ENCODE measurements around the gene NPRL2.

The NPRL2 gene

DNA sequence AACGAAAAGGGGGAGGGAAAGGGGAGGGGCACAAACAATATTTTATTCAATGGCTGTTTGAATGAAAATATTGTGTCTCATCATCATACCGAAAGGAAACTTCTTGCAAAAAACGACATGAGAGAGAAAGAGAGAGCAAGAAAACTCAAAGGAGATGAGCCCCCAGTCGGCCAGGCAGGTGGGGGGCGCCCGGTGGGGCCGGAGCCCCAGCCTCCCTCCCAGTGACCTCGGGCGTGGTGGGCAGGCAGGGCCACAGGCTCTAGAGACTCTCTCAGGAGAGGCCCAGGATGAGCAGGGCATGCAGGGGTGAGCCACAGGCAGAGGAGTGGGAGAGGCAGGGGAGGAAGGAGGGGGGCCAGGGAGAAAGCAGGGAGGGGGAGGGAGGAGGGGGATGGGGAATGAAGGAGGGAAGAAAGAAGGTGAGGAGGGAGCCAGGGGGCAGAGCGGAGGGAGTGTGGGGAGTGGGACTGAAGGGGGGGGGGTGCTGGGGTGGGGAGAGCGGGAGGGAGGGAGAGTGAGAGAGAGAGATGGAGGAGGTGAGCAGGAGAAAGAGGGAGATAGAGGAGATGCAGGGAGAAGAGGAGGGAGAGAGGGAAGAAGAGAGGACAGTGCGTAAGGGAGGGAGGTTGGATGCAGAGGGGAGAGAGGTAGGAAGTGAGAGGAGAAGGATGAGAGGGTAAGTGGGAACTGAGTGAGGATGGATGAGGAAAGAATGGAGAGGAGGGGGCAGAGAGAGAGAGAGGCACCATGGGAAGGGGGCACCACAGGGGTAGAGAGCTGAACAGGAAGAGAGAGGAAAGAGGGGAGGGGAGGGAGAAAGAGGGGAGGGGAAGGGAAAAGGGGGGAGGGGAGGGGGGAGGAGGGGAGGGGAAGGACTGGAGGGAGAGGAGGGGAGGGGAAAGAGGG, 22.8 kb upstream of the NPRL2 start:
- no peak for DNase-seq

DNA sequence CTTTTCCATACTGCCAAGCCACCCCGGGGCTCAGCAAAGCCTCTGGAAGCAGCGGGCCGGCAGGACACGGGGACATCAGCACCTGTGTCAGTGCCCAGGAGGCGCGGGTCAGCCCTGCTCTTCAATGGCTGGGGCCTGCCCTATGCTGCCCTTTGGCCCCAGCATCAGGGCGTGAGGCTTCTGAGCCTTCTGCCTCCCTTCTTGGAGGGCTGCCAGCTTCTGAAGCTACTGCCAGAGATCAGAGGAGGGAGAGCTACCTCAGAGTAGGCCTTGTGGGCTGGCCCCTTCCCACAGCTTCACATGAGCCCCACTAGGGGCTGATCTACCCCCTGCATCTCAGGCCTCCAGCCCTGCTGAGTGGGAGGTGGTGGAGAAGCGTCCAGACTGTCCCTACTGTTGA, 21.8 kb upstream of the NPRL2 start:
- DNase-seq = no peak

DNA sequence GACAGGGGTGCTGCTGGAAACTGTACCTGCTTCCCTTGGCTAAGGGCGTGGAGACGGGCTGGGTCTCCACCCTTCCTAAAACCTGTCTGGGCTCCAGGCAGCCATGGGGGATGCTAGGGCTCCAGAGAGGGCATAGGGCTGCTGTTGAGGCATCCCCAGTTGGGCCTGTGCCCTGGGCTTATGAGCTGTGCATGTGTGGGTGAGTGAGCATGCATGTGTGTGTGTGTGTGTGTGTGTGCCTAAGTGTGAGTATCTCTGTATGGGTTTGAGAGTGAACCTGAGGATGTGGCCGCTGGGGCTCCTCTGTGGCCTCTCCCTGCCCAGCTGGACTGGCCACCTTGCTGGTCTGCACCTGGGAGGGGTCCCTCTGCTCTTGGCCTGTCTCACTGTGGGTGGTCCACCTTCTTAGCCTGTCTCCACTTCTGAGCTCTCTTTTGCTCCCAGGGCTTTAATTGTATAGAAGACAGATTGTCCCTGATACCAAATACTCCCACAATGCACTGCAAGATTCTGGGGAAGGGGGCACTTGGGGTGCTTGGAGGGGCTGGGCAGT, 20.6 kb upstream of the NPRL2 start:
- no peak for DNase-seq

DNA sequence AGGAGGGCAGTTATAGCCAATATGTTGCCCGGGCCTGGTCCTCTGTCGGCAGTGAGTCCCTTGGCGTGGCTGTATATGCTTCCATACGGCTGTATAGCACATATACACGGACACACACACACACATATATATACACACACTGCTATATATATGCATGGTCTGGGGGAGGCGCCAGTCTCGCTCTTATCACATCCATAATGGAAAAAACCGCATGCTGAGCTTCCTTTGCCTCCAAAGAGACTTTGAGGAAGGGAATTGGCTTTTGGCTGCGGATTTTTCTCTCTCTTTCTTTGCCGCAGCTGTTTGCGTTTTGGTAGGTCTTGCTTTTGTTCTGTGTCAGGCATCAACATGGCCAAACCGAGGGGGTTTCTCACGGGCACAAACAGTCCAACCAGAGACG, 20.0 kb upstream of the NPRL2 start:
- peak in 1 of 2 donors; percentile 19 for DNase-seq

DNA sequence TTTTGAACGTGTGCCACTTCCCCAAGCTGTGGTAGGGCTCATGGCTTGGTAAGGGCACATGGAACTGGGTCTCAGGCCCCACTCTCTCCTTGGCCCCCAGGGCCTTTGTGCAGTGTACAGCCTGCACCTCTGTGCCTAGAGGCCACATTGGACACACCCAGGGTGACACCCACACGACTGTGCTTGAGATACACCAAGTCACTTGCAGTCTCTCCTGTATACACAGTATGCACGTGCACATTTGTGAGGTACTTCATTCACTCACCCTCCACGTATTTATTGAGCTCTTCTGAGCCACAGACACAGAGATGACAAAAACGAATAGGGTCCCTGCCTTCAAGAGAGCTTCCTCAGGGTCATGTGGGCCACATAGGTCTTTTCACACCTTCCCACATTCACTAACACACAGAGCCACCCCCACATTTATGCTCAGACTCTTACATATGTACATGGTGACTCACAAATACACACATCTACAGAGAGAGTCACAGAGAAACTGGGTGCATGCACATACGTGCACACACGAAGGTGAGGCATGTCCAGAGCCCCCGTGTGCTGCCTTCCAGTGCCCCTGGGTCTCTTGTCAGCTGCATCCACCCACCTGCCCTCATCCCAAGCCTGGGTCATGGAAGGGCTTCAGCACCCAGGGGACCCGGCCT, 18.6 kb upstream of the NPRL2 start:
- no peak for DNase-seq

DNA sequence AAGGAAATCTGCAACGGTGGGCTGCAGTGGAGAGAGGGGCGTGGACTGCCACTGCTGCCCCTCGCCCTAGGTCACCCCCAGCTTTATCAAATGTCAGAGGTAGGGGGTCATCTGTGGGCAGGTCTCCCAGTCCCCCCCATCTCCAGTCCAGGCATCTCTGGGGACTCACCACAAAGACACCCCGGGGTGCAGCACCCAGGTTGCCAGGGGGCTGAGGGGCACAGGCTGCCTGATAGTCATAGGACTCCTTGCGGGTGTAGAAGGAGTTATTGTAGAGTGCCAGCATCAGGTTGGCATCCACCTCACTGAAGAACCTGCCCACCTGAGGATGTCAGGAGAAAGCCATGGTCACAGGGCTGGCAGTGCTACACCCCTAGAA, 15.3 kb upstream of the NPRL2 start:
- DNase-seq = no peak

DNA sequence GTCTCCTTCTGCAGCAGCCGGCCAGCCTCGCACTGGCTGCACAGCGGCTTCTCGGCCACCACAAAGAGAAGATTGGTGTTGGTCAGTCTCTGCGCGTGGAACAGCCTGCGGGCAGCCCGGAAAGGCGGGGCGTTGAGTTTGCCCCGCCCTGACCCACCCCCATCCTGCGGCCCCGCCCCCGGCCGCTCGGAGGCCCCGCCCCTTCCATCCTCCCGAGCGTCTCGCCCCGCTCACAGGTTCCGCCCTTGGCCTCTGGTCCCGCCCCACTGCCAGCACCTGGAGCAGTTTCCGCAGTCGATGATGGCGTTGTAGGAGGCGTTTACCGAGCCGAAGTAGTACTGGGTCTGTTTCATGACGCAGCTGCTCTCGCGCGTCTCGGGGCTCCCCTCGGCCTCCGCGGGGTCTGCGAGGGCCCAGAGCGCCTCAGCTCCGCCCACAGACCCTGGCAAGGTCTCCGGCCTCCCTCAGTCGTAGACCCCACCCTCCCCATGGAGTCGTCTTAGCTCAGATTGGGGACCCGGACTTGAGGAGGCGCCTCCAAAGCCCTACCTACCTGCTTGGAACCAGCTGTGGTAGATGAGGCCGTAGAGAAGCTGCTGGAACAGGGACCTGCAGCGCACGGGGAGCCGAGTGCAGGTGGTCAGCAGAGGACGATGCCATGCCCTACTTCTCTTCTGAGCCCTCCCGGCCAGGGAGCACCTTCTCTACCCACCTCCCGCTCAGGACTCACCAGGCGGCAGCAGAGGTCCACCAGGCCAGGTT, 14.7 kb upstream of the NPRL2 start:
- peak; percentile 58 to 75 for DNase-seq

DNA sequence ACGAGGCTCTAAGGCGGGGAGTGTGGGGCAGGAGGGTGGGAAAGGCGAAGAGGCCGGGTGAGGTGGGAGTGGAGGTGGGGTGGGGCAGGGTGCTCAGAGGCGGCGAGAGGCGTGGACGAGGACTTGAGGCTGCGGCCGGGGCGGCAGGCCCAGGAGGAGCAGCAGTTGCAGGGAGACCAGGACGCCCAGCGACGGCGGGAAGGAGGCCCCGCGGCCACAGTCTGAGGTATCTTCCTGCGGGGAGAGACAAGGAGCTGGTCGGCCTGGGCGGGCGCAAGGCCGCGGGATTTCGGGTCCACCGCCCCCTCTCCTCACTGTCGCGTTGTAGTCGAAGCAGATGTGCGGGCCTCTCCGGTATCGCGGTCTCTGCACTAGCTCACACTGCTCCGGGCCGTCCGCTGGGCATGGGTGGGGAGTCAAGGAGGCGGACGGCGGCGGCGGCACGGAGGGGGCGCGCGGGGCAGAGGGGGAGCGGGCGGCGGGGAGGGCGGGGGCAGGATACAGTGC, 14.1 kb upstream of the NPRL2 start:
- DNase-seq = no peak

DNA sequence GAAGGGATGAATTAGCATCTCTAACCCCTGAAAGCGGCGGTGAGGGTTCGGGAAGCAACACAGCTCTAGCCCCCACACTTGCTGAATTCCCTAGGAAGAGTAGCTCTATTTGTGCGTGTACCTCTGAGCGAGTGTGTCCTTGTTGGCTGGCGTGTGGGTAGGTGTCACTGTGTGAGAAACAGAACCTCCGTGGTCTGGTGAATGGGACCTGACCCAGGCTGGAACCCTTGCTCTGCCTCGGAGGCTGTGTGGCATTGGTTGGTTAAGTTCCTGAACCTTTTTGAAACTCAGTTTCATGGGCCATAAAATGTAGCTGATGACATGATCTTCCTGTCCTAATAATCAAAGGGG, 9.2 kb upstream of the NPRL2 start:
- no peak for DNase-seq

DNA sequence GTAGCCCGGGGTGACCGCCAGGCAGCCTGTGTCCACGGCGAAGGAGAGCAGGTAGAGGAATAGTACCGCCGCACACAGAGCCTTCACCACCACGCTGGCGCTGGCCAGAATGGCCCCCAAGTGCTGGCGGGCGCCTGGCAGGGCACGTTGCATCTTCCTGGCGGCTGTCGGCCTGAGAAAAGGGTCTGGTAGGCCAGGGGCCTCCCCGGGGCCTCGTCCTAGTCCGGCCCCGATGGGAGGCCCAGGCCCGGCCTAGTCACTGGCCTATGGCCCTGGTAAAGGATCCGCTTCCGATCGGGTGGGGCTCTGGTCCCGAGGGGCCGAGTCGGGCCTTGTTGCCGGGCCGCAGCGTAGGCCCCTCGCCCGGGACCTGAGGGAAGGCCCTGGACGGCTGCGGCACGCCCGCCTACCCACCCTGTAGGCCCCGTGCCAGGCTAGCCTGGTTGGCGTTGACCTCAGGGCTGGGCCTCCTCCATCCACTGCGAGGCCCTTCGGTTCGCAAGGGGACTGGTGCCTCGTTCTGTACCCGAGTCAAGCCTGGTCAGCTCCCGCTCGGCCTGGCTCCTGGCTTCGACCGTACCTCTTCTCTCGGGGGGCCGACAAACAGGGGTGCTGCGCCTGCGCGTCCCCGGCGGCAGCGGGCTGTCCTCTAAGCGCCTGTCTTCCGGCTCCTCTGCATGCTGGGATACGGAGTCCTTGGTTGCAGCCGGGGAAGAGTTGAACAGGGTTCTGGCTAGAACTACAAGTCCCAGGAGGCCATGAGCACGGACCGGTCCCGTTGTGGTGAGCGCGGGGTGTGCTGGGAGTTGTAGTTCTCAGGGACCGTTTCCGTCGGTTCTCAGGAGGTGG, 8.6 kb upstream of the NPRL2 start, which contains the start of gene TMEM115:
Gene TMEM115 (minus strand): TSS at position 611 of the 849 bp plus-strand sequence. CDS start 458 bp downstream, at position 153.
- peak; percentile 98 for DNase-seq

DNA sequence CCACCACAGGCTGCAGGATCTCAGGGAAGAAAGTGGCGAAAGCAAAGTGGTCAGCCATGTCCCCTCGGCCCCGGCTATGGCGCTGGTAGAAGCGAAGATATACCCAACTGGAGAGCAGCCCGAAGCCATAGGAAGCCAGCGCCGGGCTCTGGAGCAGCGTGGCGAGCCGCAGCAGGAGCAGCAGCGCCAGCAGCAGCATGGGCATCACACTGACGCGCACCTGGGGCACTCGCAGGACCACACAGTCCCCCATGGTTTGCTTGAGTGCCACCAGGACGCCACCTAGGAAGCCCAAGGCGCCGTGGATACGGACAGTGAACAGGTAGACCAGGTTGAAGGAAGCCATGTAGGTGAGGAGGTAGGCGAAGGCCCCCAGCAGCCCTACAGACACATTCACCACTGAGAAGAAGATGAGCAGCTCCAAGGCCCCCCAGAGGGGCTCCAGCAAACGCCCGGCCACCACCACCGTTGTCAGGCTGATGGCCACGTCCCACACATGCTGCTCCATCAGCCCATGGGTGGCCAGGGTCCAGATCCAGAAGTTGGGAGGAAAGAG, 7.9 kb upstream of the NPRL2 start:
- no peak for DNase-seq

DNA sequence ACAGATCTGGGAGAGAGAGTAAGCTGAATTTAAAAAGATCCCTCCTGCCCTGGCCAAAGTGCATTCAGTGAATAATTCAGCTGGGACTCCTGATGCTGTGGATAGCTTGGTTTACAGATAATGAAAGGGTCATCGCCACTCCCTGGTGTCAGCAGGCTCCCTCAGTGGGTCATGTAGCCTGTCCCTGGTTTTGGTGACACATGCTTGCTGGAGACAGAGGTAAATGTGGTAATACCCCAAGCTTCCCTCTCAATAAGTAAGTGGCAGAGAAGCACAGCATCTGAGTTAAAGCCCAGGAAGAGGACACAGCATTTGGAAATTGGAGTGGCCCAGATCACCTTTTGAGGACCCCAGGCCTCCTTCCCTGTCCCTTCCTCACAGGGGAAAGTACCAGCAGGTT, 6.9 kb upstream of the NPRL2 start:
- peak; percentile 11 to 29 for DNase-seq

DNA sequence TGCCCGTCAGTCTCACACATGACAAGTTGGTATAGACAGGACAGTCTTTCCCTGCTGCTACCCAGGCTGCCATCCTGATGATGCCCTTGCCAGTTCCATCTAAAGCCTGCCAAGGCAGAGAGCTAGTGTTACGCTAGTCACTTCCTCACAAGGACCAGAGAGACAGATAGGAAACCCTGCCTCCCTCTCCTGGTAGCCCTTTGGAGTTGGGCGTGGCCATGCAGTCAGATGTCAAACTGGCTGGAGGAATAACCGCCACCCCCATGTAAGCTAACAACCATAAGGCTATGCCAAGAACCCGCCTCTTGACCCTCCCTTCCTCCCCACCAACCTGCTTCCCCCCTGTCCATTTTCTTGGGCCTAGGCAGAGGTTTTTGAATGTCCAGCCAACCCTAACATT, 6.0 kb upstream of the NPRL2 start:
- peak; percentile 69 to 73 for DNase-seq

DNA sequence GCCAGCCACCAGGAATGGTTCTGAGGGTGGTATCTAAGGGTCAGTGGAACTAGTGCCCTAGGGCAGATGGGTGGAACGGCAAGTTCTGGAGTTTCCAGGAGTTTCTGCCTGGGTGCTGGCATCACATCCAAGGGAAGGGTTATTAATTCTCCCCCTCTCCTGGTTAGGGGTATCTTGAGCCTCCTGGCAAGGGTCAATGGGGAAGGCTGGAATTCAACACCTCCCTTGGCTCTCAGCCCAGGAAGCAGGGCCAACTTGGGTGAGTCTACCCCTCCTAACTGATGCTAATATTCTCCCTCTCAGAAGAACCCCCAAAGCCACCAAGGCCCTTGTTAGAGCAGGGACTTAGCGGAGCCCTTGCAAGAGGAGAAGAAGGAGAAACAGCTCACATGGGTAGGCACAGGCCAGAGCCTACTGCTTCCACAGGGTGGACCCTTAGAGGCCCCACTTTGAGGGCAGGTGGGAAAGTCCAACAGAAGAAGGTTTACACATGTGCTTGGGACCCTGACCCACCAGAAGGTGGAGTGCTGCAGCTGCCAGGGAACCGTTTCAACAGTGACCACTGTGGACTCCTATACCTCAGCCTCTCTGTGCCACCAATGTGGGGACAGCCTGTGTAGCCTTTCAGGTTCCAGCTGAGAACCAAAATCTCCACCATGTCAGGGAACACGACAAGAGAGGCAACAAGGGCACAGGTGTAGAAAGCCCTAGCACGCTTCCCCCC, 5.4 kb upstream of the NPRL2 start:
- no peak for DNase-seq

DNA sequence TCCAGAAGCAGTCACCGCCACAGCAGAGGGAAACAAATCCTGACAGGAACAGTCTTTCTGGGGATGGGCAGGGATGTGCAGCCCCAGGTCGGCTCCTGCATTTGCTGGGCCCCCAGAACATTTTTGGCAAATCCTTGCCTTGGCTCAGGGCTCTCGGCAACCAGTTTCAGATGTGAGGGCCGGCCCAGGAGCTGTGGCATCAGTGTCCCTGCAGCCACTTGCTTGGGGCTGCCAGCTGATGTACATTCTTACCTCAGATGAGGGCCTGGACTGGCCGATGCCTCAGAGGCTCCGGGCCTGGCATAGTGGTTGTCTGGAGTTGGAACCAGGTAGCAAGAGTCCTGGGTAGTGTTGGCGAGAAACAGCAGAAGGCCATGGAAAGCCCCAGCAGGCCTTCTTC, 4.3 kb upstream of the NPRL2 start:
- DNase-seq = no peak

DNA sequence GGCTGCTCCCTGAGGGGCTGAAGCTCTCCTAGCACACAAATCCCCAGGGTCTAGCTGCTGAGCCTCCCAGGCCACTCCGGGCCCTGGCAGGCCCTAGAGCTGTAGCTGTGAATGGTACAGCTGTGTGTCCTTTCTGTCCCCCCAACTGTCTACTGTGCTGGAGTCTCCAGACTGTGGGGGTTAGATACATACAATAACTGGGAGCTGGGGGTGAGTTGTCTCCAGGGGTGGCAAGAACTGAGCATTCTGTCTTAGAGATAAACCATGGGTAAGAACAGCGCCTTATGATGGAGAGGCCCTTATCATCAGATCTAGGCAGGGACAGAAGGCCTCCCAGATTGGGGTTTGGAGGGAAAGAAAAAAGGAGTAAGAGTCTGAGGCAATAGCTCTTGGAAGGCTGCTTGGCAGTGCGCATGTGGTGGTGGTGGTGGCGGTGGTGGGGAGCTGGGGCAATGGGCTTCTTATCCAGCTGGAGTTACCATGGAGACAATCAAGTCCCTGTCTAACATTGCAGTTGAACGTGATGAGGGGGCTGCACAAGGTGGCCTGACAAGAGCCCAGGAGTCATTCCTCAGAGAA, 3.7 kb upstream of the NPRL2 start:
- DNase-seq = no peak

DNA sequence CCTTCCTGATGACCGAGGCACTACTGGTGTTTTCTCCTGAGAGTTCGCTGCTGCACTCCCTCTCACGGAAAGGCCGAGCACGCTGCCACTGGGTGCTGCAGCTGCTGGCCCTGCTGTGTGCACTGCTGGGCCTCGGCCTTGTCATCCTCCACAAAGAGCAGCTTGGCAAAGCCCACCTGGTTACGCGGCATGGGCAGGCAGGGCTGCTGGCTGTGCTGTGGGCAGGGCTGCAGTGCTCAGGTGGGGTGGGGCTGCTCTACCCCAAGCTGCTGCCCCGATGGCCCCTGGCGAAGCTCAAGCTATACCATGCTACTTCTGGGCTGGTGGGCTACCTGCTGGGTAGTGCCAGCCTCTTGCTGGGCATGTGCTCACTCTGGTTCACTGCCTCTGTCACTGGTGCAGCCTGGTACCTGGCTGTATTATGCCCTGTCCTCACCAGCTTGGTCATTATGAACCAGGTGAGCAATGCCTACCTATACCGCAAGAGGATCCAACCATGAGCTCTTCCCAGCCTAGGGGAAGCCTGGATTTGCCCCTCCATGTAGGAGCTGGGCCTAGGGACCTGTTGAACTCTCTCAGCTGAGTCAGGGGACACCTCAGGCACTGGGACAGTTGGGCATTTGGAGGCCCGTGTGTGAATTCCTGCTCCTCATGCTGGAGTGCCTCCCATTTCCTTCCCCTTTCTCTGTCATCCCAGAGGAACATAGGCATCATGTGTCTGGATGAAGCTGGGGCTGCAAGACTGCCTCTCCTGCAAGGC, 2.9 kb upstream of the NPRL2 start:
- no peak for DNase-seq

DNA sequence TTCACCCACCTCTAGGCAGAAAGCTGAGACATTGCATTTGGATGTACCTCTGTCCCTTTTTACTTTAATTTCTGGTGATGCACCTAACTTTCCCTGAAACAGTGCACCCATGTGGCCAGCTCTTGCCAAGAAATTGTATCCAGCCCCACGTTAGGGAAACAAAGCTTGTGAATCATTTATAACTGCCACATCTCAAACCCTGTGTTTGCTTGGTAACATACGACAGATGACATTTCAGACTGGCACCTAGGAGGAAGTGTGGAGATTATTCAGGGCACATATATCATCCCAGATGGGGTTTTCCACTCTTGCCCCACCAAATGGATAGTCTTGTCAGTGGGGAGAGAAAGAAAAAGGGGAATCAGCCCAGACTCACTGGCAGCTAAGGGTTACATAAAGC, 2.2 kb upstream of the NPRL2 start:
- DNase-seq = peak; percentile 31 to 47

DNA sequence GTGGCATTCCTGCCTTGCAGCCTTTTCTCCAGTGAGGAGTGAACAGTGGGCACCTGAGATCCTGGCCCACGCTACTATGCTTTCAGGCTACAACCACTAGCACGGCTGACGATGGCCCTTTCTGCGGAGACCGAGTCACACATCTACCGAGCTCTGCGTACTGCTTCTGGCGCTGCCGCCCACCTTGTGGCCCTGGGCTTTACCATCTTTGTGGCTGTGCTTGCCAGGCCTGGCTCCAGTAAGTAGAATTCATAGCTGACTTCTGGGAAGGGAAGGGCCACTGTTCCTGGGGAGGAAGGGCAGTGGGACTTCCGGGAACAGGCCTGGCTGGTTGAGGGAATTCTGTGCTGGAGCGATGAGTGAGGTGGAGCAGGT, 735 bp upstream of the NPRL2 start:
- DNase-seq = no peak

DNA sequence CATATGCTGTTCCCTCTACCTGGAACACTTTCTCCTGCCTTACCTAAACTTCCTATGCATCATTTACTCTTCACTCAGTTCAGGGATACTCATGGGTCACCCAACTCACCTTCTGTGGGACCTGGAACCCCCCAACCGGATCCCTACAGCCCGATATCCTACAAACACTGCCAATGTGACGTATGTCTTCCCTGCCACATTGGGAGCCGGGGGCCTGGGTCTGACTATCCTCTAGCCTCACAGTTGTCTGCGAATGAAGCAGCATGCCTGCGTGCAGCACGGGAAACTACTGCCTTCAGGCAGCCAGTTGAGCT, 405 bp downstream of the NPRL2 start:
- DNase-seq = no peak

Measured in inflammatory macrophage (primary cell).